Fibroblast of lung (primary cell): ENCODE measurements around the gene EMB. TPM values are rescaled to one million over a fixed set of nuclear protein-coding genes. Genes with fewer than 3 reads are reported as not detected.
"Not testable (repeated sequence)": the region's sequence is repeated elsewhere in the genome, so short reads cannot be mapped to it uniquely, and the experiment has no call there.

Experiments used
- DNase-seq, 2 donors: peaks; one replicate each; pipeline versions ENCODE4 v3.0.0 to v3.0.0-alpha.2; 2010; ENCODE audit warnings: low read depth in 2 of 2
- H2AFZ ChIP-seq: 2 replicates; pipeline ENCODE4 v1.5.1; 2012; ENCODE audit warnings: low read length, control low read depth, inconsistent platforms
- H3K27ac ChIP-seq: 2 replicates; pipeline ENCODE4 v1.5.1; 2011; ENCODE audit warnings: low read length, control low read depth; ENCODE audit not compliant: insufficient read depth
- H3K27me3 ChIP-seq: 2 replicates; pipeline ENCODE4 v1.5.1; 2011; ENCODE audit warnings: mild to moderate bottlenecking, low read length; ENCODE audit not compliant: control insufficient read depth, insufficient read depth
- H3K36me3 ChIP-seq: 2 replicates; pipeline ENCODE4 v1.5.1; 2011; ENCODE audit warnings: low read length; ENCODE audit not compliant: control insufficient read depth, insufficient read depth
- H3K4me1 ChIP-seq: 2 replicates; pipeline ENCODE4 v1.5.1; 2011; ENCODE audit warnings: low read length; ENCODE audit not compliant: control insufficient read depth, insufficient read depth; ENCODE audit errors: extremely low read depth
- H3K4me2 ChIP-seq: 2 replicates; pipeline ENCODE4 v1.5.1; 2011; ENCODE audit warnings: low read length, control low read depth; ENCODE audit not compliant: insufficient read depth; ENCODE audit errors: extremely low read depth
- H3K4me3 ChIP-seq, 4 experiments: fragments of 200-600 bp in 1 of 4; sonication (generic) in 1 of 4; replicated peaks in 1 of 4; 2 replicates each; pipeline ENCODE4 v1.5.1; 2011 to 2016; ENCODE audit warnings: low read length in 4 of 4, low read depth in 3 of 4, mild to moderate bottlenecking in 3 of 4, control low read depth in 2 of 4, inconsistent platforms in 1 of 4, mixed read lengths in 1 of 4; ENCODE audit not compliant: insufficient read depth in 1 of 4; ENCODE audit errors: control extremely low read depth in 1 of 4
- H3K79me2 ChIP-seq: 2 replicates; pipeline ENCODE4 v1.5.1; 2012; ENCODE audit warnings: mild to moderate bottlenecking, low read length, inconsistent platforms; ENCODE audit not compliant: control insufficient read depth, insufficient read depth
- H3K9ac ChIP-seq: 2 replicates; pipeline ENCODE4 v1.5.1; 2011; ENCODE audit warnings: mild to moderate bottlenecking, low read length, control low read depth; ENCODE audit not compliant: insufficient read depth
- H3K9me3 ChIP-seq: 2 replicates; pipeline ENCODE4 v1.5.1; 2012; ENCODE audit warnings: low read depth, low read length; ENCODE audit not compliant: control insufficient read depth, insufficient read depth
- H4K20me1 ChIP-seq: 2 replicates; pipeline ENCODE4 v1.5.1; 2011; ENCODE audit warnings: low read length; ENCODE audit not compliant: control insufficient read depth, insufficient read depth; ENCODE audit errors: extremely low read depth
- EZH2 ChIP-seq: IDR thresholded peaks from 2 replicates; pipeline ENCODE4 v1.5.1; 2012; ENCODE audit warnings: low read length, control low read depth, mild to moderate bottlenecking; ENCODE audit errors: missing control alignments
- polyA plus RNA-seq, 2 donors: library from polyadenylated mRNA; depleted of rRNA in 1 of 2; stranded (reverse) in 1 of 2; unstranded in 1 of 2; fragments of >200 nt; gene quantifications; 2 replicates each; pipeline ENCODE4 v1.2.1, GENCODE V29; 2011 to 2012; ENCODE audit warnings: missing spikeins in 1 of 2
- total RNA-seq: library from RNA; depleted of rRNA; stranded (reverse); fragments of >200 nt; gene quantifications from 2 replicates; pipeline ENCODE4 v1.2.1, GENCODE V29; 2014
- TF ChIP-seq, protein P1 (sequence below), 2 donors: IDR thresholded peaks in 1 of 2; conservative IDR thresholded peaks in 1 of 2; 1 replicate in 1 of 2; 2 replicates in 1 of 2; pipeline ENCODE4 v1.5.1; 2011 to 2012; ENCODE audit warnings: low read length in 2 of 2, control low read depth in 1 of 2, inconsistent platforms in 1 of 2, low read depth in 1 of 2, mild to moderate bottlenecking in 1 of 2

EMB gene
- total and polyA plus RNA-seq, 2 donors (not counting 1 experiment from before 2014, with no cell fraction given) = 5.5 to 11.6 TPM

DNA sequence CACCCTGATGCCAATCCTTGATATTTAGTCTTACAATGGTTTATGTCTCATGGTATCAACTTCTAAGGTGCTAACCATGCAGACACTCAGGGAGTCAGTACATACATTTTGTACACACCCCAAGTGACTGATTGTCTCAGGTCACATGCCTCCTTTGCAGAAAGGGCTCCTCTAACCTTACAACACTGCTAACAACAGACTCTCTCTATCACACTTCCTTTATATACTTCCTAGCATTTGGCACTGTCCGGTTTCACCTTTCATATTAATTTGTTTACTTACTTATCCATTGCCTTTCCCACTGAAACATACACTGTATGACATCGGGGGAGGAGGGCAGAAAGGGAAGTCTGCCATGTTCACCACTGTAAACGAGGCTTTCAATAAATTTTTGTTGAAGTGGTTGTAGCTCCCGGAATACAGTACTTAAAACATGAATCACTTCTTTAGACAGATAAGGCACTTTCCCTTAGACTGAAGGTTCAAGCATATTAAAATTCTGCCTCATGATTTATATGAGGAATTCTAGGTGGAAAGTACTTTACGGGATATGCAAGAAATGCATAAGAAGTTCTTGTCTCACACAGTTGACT, 20.6 kb downstream of the EMB start:
- Histone ChIP-seq H3K27me3 (no peaks in the 10 kb centered on the region), H2AFZ (no peak overlapping the region), H3K4me2 (no peak overlapping the region), H3K79me2 (no peaks in the 10 kb centered on the region), H3K4me1 (no peaks in the 10 kb centered on the region), H3K4me3 (no peak overlapping the region), H3K9me3 (no peaks in the 10 kb centered on the region), H3K9ac (no peak overlapping the region), H3K27ac (no peak overlapping the region), H3K36me3 (no peaks in the 10 kb centered on the region), H4K20me1 (no peaks in the 10 kb centered on the region)
- TF ChIP-seq EZH2 = no peak
- TF ChIP-seq, protein P1, sequence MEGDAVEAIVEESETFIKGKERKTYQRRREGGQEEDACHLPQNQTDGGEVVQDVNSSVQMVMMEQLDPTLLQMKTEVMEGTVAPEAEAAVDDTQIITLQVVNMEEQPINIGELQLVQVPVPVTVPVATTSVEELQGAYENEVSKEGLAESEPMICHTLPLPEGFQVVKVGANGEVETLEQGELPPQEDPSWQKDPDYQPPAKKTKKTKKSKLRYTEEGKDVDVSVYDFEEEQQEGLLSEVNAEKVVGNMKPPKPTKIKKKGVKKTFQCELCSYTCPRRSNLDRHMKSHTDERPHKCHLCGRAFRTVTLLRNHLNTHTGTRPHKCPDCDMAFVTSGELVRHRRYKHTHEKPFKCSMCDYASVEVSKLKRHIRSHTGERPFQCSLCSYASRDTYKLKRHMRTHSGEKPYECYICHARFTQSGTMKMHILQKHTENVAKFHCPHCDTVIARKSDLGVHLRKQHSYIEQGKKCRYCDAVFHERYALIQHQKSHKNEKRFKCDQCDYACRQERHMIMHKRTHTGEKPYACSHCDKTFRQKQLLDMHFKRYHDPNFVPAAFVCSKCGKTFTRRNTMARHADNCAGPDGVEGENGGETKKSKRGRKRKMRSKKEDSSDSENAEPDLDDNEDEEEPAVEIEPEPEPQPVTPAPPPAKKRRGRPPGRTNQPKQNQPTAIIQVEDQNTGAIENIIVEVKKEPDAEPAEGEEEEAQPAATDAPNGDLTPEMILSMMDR (conservative IDR thresholded peaks at IDR 0.05 in 1 of 2, IDR thresholded peaks at IDR 0.05 in 1 of 2; ENCODE audit: low read depth in 1 of 2, low read length in 2 of 2) = no peak
- DNase-seq = peak in 1 of 2 donors; percentile 55

DNA sequence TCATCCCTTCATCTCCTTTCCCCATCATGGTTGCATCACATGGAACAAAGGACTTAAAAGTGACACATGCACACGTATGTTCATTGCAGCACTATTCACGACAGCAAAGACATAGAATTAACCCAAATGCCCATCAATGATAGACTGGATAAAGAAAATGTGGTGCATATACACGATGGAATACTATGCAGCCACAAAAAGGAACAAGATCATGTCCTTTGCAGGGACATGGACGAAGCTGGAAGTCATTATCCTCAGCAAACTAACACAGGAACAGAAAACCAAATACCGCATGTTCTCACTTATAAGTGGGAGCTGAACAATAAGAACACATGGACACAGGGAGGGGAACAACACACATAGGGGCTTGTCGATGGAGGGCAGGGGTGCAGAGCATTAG, 21.4 kb downstream of the EMB start:
- H2AFZ ChIP-seq, H3K4me3 ChIP-seq, H3K79me2 ChIP-seq, H3K4me2 ChIP-seq, H3K36me3 ChIP-seq, H3K27ac ChIP-seq, DNase-seq, H4K20me1 ChIP-seq, H3K9ac ChIP-seq, H3K4me1 ChIP-seq, H3K27me3 ChIP-seq, H3K9me3 ChIP-seq: not testable (repeated sequence)

DNA sequence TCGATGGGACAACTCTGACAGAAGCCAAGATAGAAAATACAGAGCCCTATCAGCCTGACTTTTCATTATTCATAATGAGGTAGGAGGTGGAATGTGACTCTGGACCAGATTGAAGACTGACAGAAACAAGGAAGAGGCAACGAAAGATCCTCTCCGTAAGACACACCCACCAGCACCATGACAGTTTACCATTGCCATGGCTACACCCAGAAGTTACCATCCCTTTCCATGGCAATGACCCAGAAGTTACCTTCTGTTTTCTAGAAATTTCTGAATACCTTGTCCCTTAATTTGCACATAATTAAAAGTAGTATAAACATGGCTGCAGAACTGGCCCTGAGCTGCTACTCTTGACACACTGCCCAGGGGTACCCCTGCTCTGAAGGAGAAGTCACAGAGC, 24.5 kb downstream of the EMB start:
- not testable (repeated sequence) for H3K4me2 ChIP-seq, DNase-seq, H3K9me3 ChIP-seq, H3K4me1 ChIP-seq, H3K79me2 ChIP-seq, H3K27ac ChIP-seq, H4K20me1 ChIP-seq, H3K36me3 ChIP-seq, H3K9ac ChIP-seq, H2AFZ ChIP-seq, H3K27me3 ChIP-seq, H3K4me3 ChIP-seq

DNA sequence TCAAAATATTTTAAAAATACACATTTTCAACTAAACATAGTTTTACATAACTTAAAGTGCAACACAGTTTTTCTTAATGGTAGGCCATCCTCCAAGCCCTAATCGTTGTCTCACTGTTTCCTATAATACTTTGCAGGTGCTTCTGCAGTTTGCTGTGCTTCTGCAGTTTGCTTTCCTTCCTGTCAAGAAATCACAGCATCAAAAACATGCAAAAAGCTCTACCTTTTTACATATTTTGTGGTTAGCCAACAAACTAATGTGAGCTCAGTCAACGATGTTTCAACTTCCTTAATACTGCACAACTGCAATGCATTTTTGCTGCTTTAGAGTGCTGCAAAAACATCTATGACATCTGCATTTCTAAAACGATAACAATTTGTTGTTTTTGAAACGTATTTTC, 25.2 kb downstream of the EMB start:
- H3K27ac ChIP-seq = no peak overlapping the region

DNA sequence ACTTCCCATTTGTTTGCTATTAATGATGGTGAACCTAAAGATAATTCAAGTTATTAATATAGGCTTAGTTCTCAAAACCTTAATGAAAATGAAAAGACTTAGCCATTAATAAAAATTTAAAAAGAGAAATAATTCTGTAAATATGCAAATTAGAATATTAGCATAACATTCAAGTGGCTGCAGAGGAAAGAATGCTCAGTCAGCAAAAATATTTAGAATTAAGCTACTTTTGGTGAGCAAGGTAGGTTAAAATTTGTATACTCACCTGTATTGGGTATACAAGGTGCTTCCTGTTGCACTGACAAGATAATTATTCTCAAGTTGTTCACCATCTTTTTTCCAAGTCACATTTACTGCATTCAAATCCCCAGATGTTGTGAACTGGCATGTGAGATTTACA, 30.2 kb downstream of the EMB start:
- H3K27ac ChIP-seq, H3K27me3 ChIP-seq, H2AFZ ChIP-seq, H3K4me3 ChIP-seq, H4K20me1 ChIP-seq, H3K9ac ChIP-seq, H3K4me2 ChIP-seq, H3K4me1 ChIP-seq, H3K9me3 ChIP-seq, DNase-seq, H3K36me3 ChIP-seq, H3K79me2 ChIP-seq: not testable (repeated sequence)

More for the DNA sequence above, 25.2 kb downstream of the EMB start:
- Histone ChIP-seq H3K4me2 (no peak overlapping the region), H4K20me1 (no peaks in the 10 kb centered on the region), H3K36me3 (no peaks in the 10 kb centered on the region), H3K9ac (no peak overlapping the region), H3K4me3 (no peak overlapping the region), H3K27me3 (no peaks in the 10 kb centered on the region), H2AFZ (no peak overlapping the region), H3K79me2 (no peaks in the 10 kb centered on the region), H3K9me3 (no peaks in the 10 kb centered on the region), H3K4me1 (no peaks in the 10 kb centered on the region)
- TF ChIP-seq, protein P1 (conservative IDR thresholded peaks at IDR 0.05 in 1 of 2, IDR thresholded peaks at IDR 0.05 in 1 of 2; ENCODE audit: low read depth in 1 of 2, low read length in 2 of 2) = no peak
- TF ChIP-seq EZH2 = no peak
- no peak for DNase-seq
